HCT116 (cell line): ENCODE measurements around the gene ZBTB16. TPM values are rescaled to one million over a fixed set of nuclear protein-coding genes. Genes with fewer than 3 reads are reported as not detected.
A peak's percentile ranks its signal among the peaks of the same experiment; 100 is the strongest.

ENCODE experiments used
- ATAC-seq: fragments of 200-7000 bp; cut with Tn5 transposase; 2 replicates; pipeline ENCODE4 v1.9.1; 2020; ENCODE audit warnings: mild to moderate bottlenecking, moderate library complexity
- BruUV-seq: library from RNA; stranded (reverse); fragments of 400-500 nt; replicated peaks from 2 replicates; lab custom pipeline; 2021; lab: Mats Ljungman, UMichigan
- CTCF ChIA-PET: fragments of 300-600 bp; sonication (Branson Sonifier 250); formaldehyde crosslinking; loops from one replicate; lab custom pipeline; 2021; ENCODE audit warnings: antibody characterized with exemption; lab: Charles Lee
- POLR2A ChIA-PET: fragments of 300-600, 350-600 bp; sonication (Branson Sonifier 250); formaldehyde crosslinking; loops from one replicate; lab custom pipeline; 2021; ENCODE audit warnings: antibody characterized with exemption; lab: Charles Lee
- RAD21 ChIA-PET, 2 experiments: fragments of 300-600 bp; sonication (Branson Sonifier 250); formaldehyde crosslinking; loops; one replicate each; lab custom pipeline; 2023; ENCODE audit warnings: low total read pairs in 2 of 2; ENCODE audit not compliant: uncharacterized antibody in 2 of 2, unreplicated experiment in 2 of 2, low non-redundant PET in 1 of 2; lab: Charles Lee
- DNase-seq: peaks from one replicate; pipeline ENCODE4 v3.0.0-alpha.2; 2010; ENCODE audit warnings: low read depth, low spot score
- H2AFZ ChIP-seq: fragments of 200-600 bp; shearing (Covaris generic), sonication (generic); 2 replicates; pipeline ENCODE4 v1.6.1; 2017; ENCODE audit warnings: low read depth, mixed run types, mixed read lengths, antibody characterized with exemption, low read length; ENCODE audit not compliant: poor library complexity, severe bottlenecking
- H3K27ac ChIP-seq: 2 replicates; pipeline ENCODE4 v1.5.1; 2012; ENCODE audit warnings: low read depth, low read length
- H3K27me3 ChIP-seq: fragments of 200-600 bp; sonication (generic); 2 replicates; pipeline ENCODE4 v1.6.1; 2016; ENCODE audit warnings: mixed run types, low read length, mixed read lengths; ENCODE audit not compliant: insufficient read depth
- H3K36me3 ChIP-seq, 2 experiments: fragments of 200-500 bp in 1 of 2; fragments of 200-600 bp in 1 of 2; sonication (Bioruptor generic) in 1 of 2; sonication (generic) in 1 of 2; 2 replicates each; pipeline versions ENCODE4 v1.5.1 to v1.6.1; 2014 to 2016; ENCODE audit warnings: low read length in 2 of 2, inconsistent platforms in 1 of 2, mixed read lengths in 1 of 2, mixed run types in 1 of 2; ENCODE audit not compliant: insufficient read depth in 2 of 2, control insufficient read depth in 1 of 2
- H3K4me1 ChIP-seq, 2 experiments: fragments of 200-600 bp in 1 of 2; sonication (generic) in 1 of 2; 2 replicates each; pipeline versions ENCODE4 v1.5.1 to v1.6.1; 2012 to 2017; ENCODE audit warnings: low read length in 2 of 2, inconsistent platforms in 1 of 2, mild to moderate bottlenecking in 1 of 2, mixed read lengths in 1 of 2, mixed run types in 1 of 2, moderate library complexity in 1 of 2; ENCODE audit not compliant: insufficient read depth in 2 of 2, control insufficient read depth in 1 of 2
- H3K4me2 ChIP-seq: fragments of 200-600 bp; sonication (generic); 2 replicates; pipeline ENCODE4 v1.6.1; 2017; ENCODE audit warnings: mixed run types, low read length, mixed read lengths
- H3K4me3 ChIP-seq, 2 experiments: fragments of 200-600 bp in 1 of 2; sonication (generic) in 1 of 2; replicated peaks in 1 of 2; 2 replicates each; pipeline ENCODE4 v1.5.1; 2011 to 2016; ENCODE audit warnings: low read length in 2 of 2, control low read depth in 1 of 2, low read depth in 1 of 2, mild to moderate bottlenecking in 1 of 2, mixed read lengths in 1 of 2, mixed run types in 1 of 2
- H3K79me2 ChIP-seq: fragments of 200-600 bp; sonication (generic); 2 replicates; pipeline ENCODE4 v1.6.1; 2017; ENCODE audit warnings: mild to moderate bottlenecking, mixed run types, low read length, moderate library complexity, mixed read lengths; ENCODE audit not compliant: insufficient read depth
- H3K9ac ChIP-seq: fragments of 200-600 bp; sonication (generic); 2 replicates; pipeline ENCODE4 v1.6.1; 2016; ENCODE audit warnings: low read length, mixed read lengths
- H3K9me2 ChIP-seq: fragments of 200-600 bp; sonication (generic), shearing (Covaris generic); 2 replicates; pipeline ENCODE4 v1.6.1; 2017; ENCODE audit warnings: mixed run types, mild to moderate bottlenecking, moderate library complexity; ENCODE audit not compliant: insufficient read depth
- H3K9me3 ChIP-seq, 2 experiments: fragments of 200-500 bp in 1 of 2; fragments of 200-600 bp in 1 of 2; sonication (Bioruptor generic) in 1 of 2; sonication (generic) in 1 of 2; 2 replicates each; pipeline ENCODE4 v1.6.1; 2014 to 2017; ENCODE audit warnings: low read length in 2 of 2, mixed read lengths in 2 of 2, inconsistent platforms in 1 of 2, low read depth in 1 of 2, mild to moderate bottlenecking in 1 of 2, mixed run types in 1 of 2, moderate library complexity in 1 of 2; ENCODE audit not compliant: control insufficient read depth in 1 of 2, insufficient read depth in 1 of 2
- H4K20me1 ChIP-seq: fragments of 200-600 bp; sonication (generic), shearing (Covaris generic); 2 replicates; pipeline ENCODE4 v1.6.1; 2017; ENCODE audit warnings: mixed run types, mild to moderate bottlenecking, moderate library complexity; ENCODE audit not compliant: insufficient read depth
- RAD21 ChIP-seq: IDR thresholded peaks from 2 replicates; pipeline ENCODE4 v1.6.1; 2012; ENCODE audit warnings: low read depth, mild to moderate bottlenecking
- SIN3A ChIP-seq: IDR thresholded peaks from 2 replicates; pipeline ENCODE4 v1.6.1; 2012; ENCODE audit warnings: low read depth
- intact Hi-C: fragments of 100-400 bp; cut with micrococcal nuclease; formaldehyde crosslinking; loops from 2 replicates; pipeline ENCODE4 v1.10.0; 2022
- total RNA-seq: library from RNA; stranded (reverse); gene quantifications from one replicate; pipeline ENCODE4 v1.2.1, GENCODE V29; 2021; ENCODE audit not compliant: unreplicated experiment
- TF ChIP-seq, protein P1 (sequence below), 3 experiments: fragments of 200-600 bp in 1 of 3; sonication (generic) in 1 of 3; IDR thresholded peaks in 2 of 3; conservative IDR thresholded peaks in 1 of 3; 2 replicates each; pipeline ENCODE4 v1.5.1; 2012 to 2017; ENCODE audit warnings: low read depth in 2 of 3, low read length in 2 of 3, antibody characterized with exemption in 1 of 3, borderline replicate concordance in 1 of 3, control low read depth in 1 of 3, mild to moderate bottlenecking in 1 of 3, mixed read lengths in 1 of 3, mixed run types in 1 of 3, moderate library complexity in 1 of 3; ENCODE audit not compliant: insufficient read depth in 1 of 3
- TF ChIP-seq, protein P2 (sequence below): IDR thresholded peaks from 2 replicates; pipeline ENCODE4 v1.6.1; 2012; ENCODE audit warnings: low read depth

Gene ZBTB16
- total RNA-seq, 1 experiment from 2014 or later = 0.30 TPM

DNA sequence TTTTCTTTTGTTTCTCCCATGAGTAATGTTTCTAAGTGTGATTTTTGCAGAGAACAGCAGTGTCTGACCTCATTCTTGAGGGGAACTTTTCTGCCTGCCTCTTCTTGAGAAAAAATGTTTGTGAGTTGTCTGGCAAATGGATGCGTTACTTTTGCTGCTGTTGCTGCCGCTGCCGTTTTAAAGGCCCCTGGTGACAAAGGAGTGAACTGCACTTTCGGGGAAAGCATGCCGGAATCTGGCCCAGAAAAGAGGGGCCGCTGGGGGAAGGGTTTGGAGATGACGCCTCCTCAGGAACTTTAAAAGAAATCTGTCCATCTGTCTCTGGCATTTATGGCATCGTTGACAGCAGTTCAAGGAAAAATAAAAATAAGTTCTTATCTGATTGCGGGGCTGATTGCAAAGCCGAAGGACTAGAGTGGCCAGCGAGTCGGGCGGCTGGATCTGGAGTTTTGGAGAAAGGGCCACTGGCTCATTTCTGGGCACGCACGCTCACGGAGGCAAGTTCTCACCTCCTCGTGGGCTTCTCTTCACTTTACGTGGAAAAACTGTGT lies 16.5 kb downstream of the ZBTB16 start:
- intact Hi-C loops = loop anchor here (2.0 kb wide), 1 partner anchor 39 kb away; no protein-coding TSS in a partner anchor

More for the DNA sequence above, 16.5 kb downstream of the ZBTB16 start:
- no TSS peak for BruUV-seq
- POLR2A ChIA-PET = no interaction called here
- H3K79me2 ChIP-seq = no peaks in the 10 kb centered on the region
- H3K9me3 ChIP-seq = no peaks in the 10 kb centered on the region
- no peaks in the 10 kb centered on the region for H3K9me2 ChIP-seq
- no peak overlapping the region for H3K9ac ChIP-seq
- H3K4me2 ChIP-seq = peak overlapping the region; percentile 36; the same call in 1 of the 2 replicates
- RAD21 ChIA-PET = no interaction called here
- no peak overlapping the region for H2AFZ ChIP-seq
- no peak overlapping the region for H3K4me3 ChIP-seq
- no peak overlapping the region for H3K27ac ChIP-seq
- no peaks in the 10 kb centered on the region for H4K20me1 ChIP-seq
- peaks cover 31% of the 10 kb centered on the region for H3K27me3 ChIP-seq
- no peaks in the 10 kb centered on the region for H3K36me3 ChIP-seq
- ATAC-seq (peak; percentile 89), DNase-seq (peak; percentile 6)
- TF ChIP-seq RAD21 (peak; percentile 29; the same call in 1 of the 2 replicates), SIN3A (no peak)
- TF ChIP-seq, protein P1, sequence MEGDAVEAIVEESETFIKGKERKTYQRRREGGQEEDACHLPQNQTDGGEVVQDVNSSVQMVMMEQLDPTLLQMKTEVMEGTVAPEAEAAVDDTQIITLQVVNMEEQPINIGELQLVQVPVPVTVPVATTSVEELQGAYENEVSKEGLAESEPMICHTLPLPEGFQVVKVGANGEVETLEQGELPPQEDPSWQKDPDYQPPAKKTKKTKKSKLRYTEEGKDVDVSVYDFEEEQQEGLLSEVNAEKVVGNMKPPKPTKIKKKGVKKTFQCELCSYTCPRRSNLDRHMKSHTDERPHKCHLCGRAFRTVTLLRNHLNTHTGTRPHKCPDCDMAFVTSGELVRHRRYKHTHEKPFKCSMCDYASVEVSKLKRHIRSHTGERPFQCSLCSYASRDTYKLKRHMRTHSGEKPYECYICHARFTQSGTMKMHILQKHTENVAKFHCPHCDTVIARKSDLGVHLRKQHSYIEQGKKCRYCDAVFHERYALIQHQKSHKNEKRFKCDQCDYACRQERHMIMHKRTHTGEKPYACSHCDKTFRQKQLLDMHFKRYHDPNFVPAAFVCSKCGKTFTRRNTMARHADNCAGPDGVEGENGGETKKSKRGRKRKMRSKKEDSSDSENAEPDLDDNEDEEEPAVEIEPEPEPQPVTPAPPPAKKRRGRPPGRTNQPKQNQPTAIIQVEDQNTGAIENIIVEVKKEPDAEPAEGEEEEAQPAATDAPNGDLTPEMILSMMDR (IDR thresholded peaks at IDR 0.05 in 2 of 3, conservative IDR thresholded peaks at IDR 0.05 in 1 of 3; ENCODE audit: borderline replicate concordance in 1 of 3, insufficient read depth in 1 of 3, low read depth in 2 of 3, low read length in 2 of 3) = peak; percentile 10 to 78 (median 66); a peak in 5 of 6 replicates
- TF ChIP-seq, protein P2, sequence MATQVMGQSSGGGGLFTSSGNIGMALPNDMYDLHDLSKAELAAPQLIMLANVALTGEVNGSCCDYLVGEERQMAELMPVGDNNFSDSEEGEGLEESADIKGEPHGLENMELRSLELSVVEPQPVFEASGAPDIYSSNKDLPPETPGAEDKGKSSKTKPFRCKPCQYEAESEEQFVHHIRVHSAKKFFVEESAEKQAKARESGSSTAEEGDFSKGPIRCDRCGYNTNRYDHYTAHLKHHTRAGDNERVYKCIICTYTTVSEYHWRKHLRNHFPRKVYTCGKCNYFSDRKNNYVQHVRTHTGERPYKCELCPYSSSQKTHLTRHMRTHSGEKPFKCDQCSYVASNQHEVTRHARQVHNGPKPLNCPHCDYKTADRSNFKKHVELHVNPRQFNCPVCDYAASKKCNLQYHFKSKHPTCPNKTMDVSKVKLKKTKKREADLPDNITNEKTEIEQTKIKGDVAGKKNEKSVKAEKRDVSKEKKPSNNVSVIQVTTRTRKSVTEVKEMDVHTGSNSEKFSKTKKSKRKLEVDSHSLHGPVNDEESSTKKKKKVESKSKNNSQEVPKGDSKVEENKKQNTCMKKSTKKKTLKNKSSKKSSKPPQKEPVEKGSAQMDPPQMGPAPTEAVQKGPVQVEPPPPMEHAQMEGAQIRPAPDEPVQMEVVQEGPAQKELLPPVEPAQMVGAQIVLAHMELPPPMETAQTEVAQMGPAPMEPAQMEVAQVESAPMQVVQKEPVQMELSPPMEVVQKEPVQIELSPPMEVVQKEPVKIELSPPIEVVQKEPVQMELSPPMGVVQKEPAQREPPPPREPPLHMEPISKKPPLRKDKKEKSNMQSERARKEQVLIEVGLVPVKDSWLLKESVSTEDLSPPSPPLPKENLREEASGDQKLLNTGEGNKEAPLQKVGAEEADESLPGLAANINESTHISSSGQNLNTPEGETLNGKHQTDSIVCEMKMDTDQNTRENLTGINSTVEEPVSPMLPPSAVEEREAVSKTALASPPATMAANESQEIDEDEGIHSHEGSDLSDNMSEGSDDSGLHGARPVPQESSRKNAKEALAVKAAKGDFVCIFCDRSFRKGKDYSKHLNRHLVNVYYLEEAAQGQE = no peak
- no peaks in the 10 kb centered on the region for H3K4me1 ChIP-seq
- CTCF ChIA-PET = no interaction called here
